Spleen (tissue), 13 donors: ENCODE results near the gene MAP3K1. TPM values are rescaled to one million over a fixed set of nuclear protein-coding genes. Genes with fewer than 3 reads are reported as not detected.

ENCODE experiments used
- DNase-seq: peaks from one replicate; pipeline ENCODE4 v3.0.0-alpha.2; 2020
- H3K27ac ChIP-seq, 8 donors: fragments of 200-600 bp; sonication (generic) in 7 of 8; 1 replicate in 4 of 8; 2 replicates in 4 of 8; pipeline versions ENCODE4 v1.5.0 to v1.8.0; 2016 to 2021; ENCODE audit warnings: inconsistent platforms in 4 of 8, mild to moderate bottlenecking in 4 of 8, moderate library complexity in 1 of 8
- H3K27me3 ChIP-seq, 7 donors: fragments of 200-600 bp; sonication (generic) in 6 of 7; replicated peaks in 1 of 7; 1 replicate in 4 of 7; 2 replicates in 3 of 7; pipeline versions ENCODE4 v1.5.0 to v1.8.0; 2016 to 2021; ENCODE audit warnings: inconsistent platforms in 3 of 7, mild to moderate bottlenecking in 1 of 7
- H3K36me3 ChIP-seq, 6 donors: fragments of 200-600 bp; sonication (generic) in 5 of 6; 1 replicate in 4 of 6; 2 replicates in 2 of 6; pipeline versions ENCODE4 v1.5.0 to v1.8.0; 2016 to 2021; ENCODE audit warnings: inconsistent platforms in 2 of 6
- H3K4me1 ChIP-seq, 6 donors: fragments of 200-600 bp; sonication (generic) in 5 of 6; 1 replicate in 3 of 6; 2 replicates in 3 of 6; pipeline versions ENCODE4 v1.5.0 to v1.8.0; 2016 to 2021; ENCODE audit warnings: inconsistent platforms in 3 of 6
- H3K4me3 ChIP-seq, 8 donors: fragments of 200-600 bp; sonication (generic) in 7 of 8; 1 replicate in 4 of 8; 2 replicates in 4 of 8; pipeline versions ENCODE4 v1.5.0 to v1.8.0; 2016 to 2021; ENCODE audit warnings: inconsistent platforms in 4 of 8, mild to moderate bottlenecking in 4 of 8, moderate library complexity in 2 of 8
- H3K9me3 ChIP-seq, 8 donors: fragments of 200-600 bp; sonication (generic) in 7 of 8; 1 replicate in 4 of 8; 2 replicates in 4 of 8; pipeline versions ENCODE4 v1.5.0 to v1.8.0; 2016 to 2021; ENCODE audit warnings: inconsistent platforms in 4 of 8
- CTCF ChIP-seq, 11 experiments: fragments of 200-600 bp in 7 of 11; fragments of 450-650 bp in 4 of 11; sonication (generic) in 4 of 11; IDR thresholded peaks in 8 of 11; conservative IDR thresholded peaks in 3 of 11; 1 replicate in 7 of 11; 2 replicates in 4 of 11; pipeline versions ENCODE4 v1.4.0 to v1.8.0; 2016 to 2021; ENCODE audit warnings: antibody characterized with exemption in 11 of 11, inconsistent platforms in 4 of 11, mild to moderate bottlenecking in 1 of 11
- POLR2A ChIP-seq, 3 donors: fragments of 450-650 bp; IDR thresholded peaks; one replicate each; pipeline ENCODE4 v1.5.1; 2017; ENCODE audit warnings: antibody characterized with exemption in 3 of 3, mild to moderate bottlenecking in 1 of 3
- POLR2AphosphoS5 ChIP-seq, 3 donors: sonication (generic); formaldehyde crosslinking; IDR thresholded peaks; one replicate each; pipeline ENCODE4 v1.5.1; 2017; ENCODE audit warnings: antibody characterized with exemption in 3 of 3
- WGBS, 5 donors: extraction: QIAGEN DNeasy Blood & Tissue Kit in 3 of 5; methylation state at CpG; one replicate each; pipeline versions ENCODE4 v1.1.5 to v1.1.7; 2013 to 2018; 5-methylcytosine and 5-hydroxymethylcytosine counted together
- intact Hi-C: fragments of 100-400 bp; cut with DNase I; formaldehyde crosslinking; loops from one replicate; pipeline ENCODE4 v1.15.0; 2023; ENCODE audit warnings: low total_unique reads
- long read RNA-seq, 2 donors: transcript quantifications; one replicate each; lab custom pipeline, GENCODE V29; 2026
- polyA plus RNA-seq, 3 donors: library from polyadenylated mRNA; stranded (reverse); fragments of 200-250 nt; gene quantifications; one replicate each; pipeline ENCODE4 v1.2.1, GENCODE V29; 2013
- total RNA-seq, 7 donors: library from RNA; depleted of rRNA in 3 of 7; stranded (reverse); fragments of >200 nt in 3 of 7; fragmentation: NEBNext Ultra II Directional in 4 of 7; extraction: Animal tissue kit (Norgen Biotek cat#: 25700) in 4 of 7; gene quantifications; one replicate each; pipeline versions ENCODE4 v1.1.0 to v1.2.1, GENCODE V29; 2016 to 2021
- donor health status: healthy with polysubstance abuse.
- donor health status: DM: no; HTN: no; CAD: no; lungs with moderate emphysema.
- donor health status: DM: no; HTN: no; CAD: no.
- donor health status: Bipolar disorder and iron deficiency.
- donor health status: healthy.
- donor health status: DM: no; HTN: no; CAD: no.
- donor health status: DM: yes; HTN: yes; CAD: no.

The MAP3K1 gene
- 10 to 100 TPM; 57.3 to 85.4 (median 73.6) TPM for total RNA-seq
- polyA plus RNA-seq: 10 to 100 TPM; 24.7 to 35.4 (median 27.6) TPM
- long read RNA-seq, donor 1, partial matches to known transcripts: 6 of 6 reads
- long read RNA-seq, donor 1, other reads (novel, unspliced or antisense): 0 of 6 reads
- long read RNA-seq, donor 2, full-length matches to known transcripts: 2 of 2 reads
- long read RNA-seq, donor 2, partial matches to known transcripts: 0 of 2 reads
- long read RNA-seq, donor 2, other reads (novel, unspliced or antisense): 0 of 2 reads

GRCh38 chr5:56814963-56815657, at the start of gene MAP3K1:
TSS of gene MAP3K1 (plus strand) at chr5:56815549. CDS start at chr5:56815574, 25 bp downstream.
- H3K27ac ChIP-seq: peak within 1 kb of the TSS; percentile 96 to 100 (median 99)
- TF ChIP-seq POLR2A (IDR thresholded peaks at IDR 0.05) (peak in 1 of 3 donors; percentile 75), CTCF (IDR thresholded peaks at IDR 0.05 in 8 of 11, conservative IDR thresholded peaks at IDR 0.05 in 3 of 11) (peak in 5 of 11 experiments; percentile 13 to 56 (median 37)), POLR2AphosphoS5 (IDR thresholded peaks at IDR 0.05) (peak; percentile 86 to 93 (median 92))
- peaks cover 20 to 72% (median 45%) of the 10 kb centered on the region in 6 donors for H3K4me1 ChIP-seq
- DNase-seq: peak; percentile 97
- intact Hi-C loops: loop anchor here (10.0 kb wide), 1 partner anchor 120 kb away; no protein-coding TSS in a partner anchor
- no peaks in the 10 kb centered on the region for H3K27me3 ChIP-seq
- 0 to 1% (median 1%) methylated on average over 21 to 87 of the region's 87 CpGs for WGBS, 5 donors
- H3K9me3 ChIP-seq: no peaks in the 10 kb centered on the region
- H3K36me3 ChIP-seq: no peaks in the 10 kb centered on the region
- H3K4me3 ChIP-seq: peak within 1 kb of the TSS; percentile 79 to 93 (median 88)

GRCh38 chr5:56766926-56767325, 48.4 kb upstream of the MAP3K1 start:
- H3K27me3 ChIP-seq: no peaks in the 10 kb centered on the region

GRCh38 chr5:56769875-56770604, 45.3 kb upstream of the MAP3K1 start:
- no peak for TF ChIP-seq POLR2A (IDR thresholded peaks at IDR 0.05)
- no peak for TF ChIP-seq POLR2AphosphoS5 (IDR thresholded peaks at IDR 0.05)
- no peak for TF ChIP-seq CTCF (IDR thresholded peaks at IDR 0.05 in 8 of 11, conservative IDR thresholded peaks at IDR 0.05 in 3 of 11)
- Histone ChIP-seq H3K27ac (no peak overlapping the region), H3K36me3 (no peaks in the 10 kb centered on the region), H3K4me3 (no peak overlapping the region), H3K9me3 (no peaks in the 10 kb centered on the region), H3K27me3 (no peaks in the 10 kb centered on the region), H3K4me1 (peaks cover 0 to 22% (median 0%) of the 10 kb centered on the region in 6 donors)
- DNase-seq: no peak
- intact Hi-C loops: no loop called here
- 75 to 85% (median 79%) methylated on average over 5 of the region's 5 CpGs for WGBS, 5 donors

More at GRCh38 chr5:56766926-56767325, 48.4 kb upstream of the MAP3K1 start:
- intact Hi-C loops: no loop called here
- Histone ChIP-seq H3K9me3 (no peaks in the 10 kb centered on the region), H3K4me1 (peaks cover 4 to 54% (median 19%) of the 10 kb centered on the region in 6 donors), H3K27ac (no peak overlapping the region), H3K36me3 (no peaks in the 10 kb centered on the region), H3K4me3 (no peak overlapping the region)
- WGBS, 5 donors: 62 to 78% (median 62%) methylated on average over 3 of the region's 3 CpGs
- DNase-seq: peak; percentile 71
- no peak for TF ChIP-seq POLR2A (IDR thresholded peaks at IDR 0.05)
- TF ChIP-seq POLR2AphosphoS5 (IDR thresholded peaks at IDR 0.05): no peak
- TF ChIP-seq CTCF (IDR thresholded peaks at IDR 0.05 in 8 of 11, conservative IDR thresholded peaks at IDR 0.05 in 3 of 11): no peak
